H1 (cell line): Measurements from ENCODE around the gene CCDC73.

ENCODE experiments used
- CBX8 ChIP-seq: fragments of 300-800, 300-1000 bp; sonication (generic); IDR thresholded peaks from 2 replicates; pipeline ENCODE4 v1.7.1; 2016; ENCODE audit warnings: low read depth, low read length, borderline replicate concordance
- CHD2 ChIP-seq: IDR thresholded peaks from 2 replicates; pipeline ENCODE4 v1.6.1; 2012; ENCODE audit warnings: low read length, improper control_type of control experiment
- EZH2 ChIP-seq: fragments of 200-600 bp; sonication (generic); IDR thresholded peaks from 2 replicates; pipeline ENCODE4 v1.7.1; 2012; ENCODE audit warnings: low read depth, mild to moderate bottlenecking, moderate library complexity, low read length, inconsistent platforms; ENCODE audit not compliant: severe bottlenecking
- POLR2AphosphoS5 ChIP-seq: IDR thresholded peaks from 2 replicates; pipeline ENCODE4 v1.6.1; 2011; ENCODE audit warnings: low read depth, low read length
- RFX5 ChIP-seq: IDR thresholded peaks from 2 replicates; pipeline ENCODE4 v1.6.1; 2011; ENCODE audit warnings: low read depth, low read length, improper control_type of control experiment, borderline replicate concordance
- TAF1 ChIP-seq: IDR thresholded peaks from 2 replicates; pipeline ENCODE4 v1.6.1; 2011; ENCODE audit warnings: mild to moderate bottlenecking, low read depth, low read length
- TF ChIP-seq, protein P1 (sequence below): IDR thresholded peaks from 2 replicates; pipeline ENCODE4 v1.6.1; 2012; ENCODE audit warnings: inconsistent platforms
- TF ChIP-seq, protein P2 (sequence below), 3 experiments: IDR thresholded peaks; 1 replicate in 2 of 3; 2 replicates in 1 of 3; pipeline versions ENCODE4 v1.5.1 to v1.6.1; 2011; ENCODE audit warnings: low read length in 3 of 3, mild to moderate bottlenecking in 3 of 3, inconsistent platforms in 2 of 3, low read depth in 1 of 3, moderate library complexity in 1 of 3; ENCODE audit not compliant: insufficient read depth in 1 of 3; ENCODE audit errors: control extremely low read depth in 1 of 3
- TF ChIP-seq, protein P3 (sequence below): IDR thresholded peaks from 2 replicates; pipeline ENCODE4 v1.6.1; 2011; ENCODE audit warnings: low read length, improper control_type of control experiment

DNA sequence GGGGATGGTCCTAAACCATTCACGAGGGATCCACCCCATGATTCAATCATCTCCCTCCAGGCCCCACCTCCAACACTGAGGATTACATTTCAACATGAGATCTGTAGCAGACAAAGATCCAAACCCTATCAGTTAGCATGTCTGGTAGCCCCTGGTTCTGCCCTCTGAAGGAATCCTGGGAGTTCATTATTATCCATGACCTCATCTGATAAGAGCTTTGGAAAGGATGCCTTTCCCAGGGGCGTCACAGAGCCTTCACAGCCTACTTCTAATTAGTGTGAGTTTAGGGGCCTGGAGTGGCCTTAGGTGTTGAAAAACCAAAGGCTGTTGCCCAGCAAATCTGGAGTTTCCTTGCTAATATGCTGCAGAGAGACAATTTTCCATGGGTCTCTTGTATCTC, 219.4 kb downstream of the CCDC73 start:
- TF ChIP-seq, protein P1, sequence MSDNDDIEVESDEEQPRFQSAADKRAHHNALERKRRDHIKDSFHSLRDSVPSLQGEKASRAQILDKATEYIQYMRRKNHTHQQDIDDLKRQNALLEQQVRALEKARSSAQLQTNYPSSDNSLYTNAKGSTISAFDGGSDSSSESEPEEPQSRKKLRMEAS = no peak
- TF ChIP-seq, protein P2, sequence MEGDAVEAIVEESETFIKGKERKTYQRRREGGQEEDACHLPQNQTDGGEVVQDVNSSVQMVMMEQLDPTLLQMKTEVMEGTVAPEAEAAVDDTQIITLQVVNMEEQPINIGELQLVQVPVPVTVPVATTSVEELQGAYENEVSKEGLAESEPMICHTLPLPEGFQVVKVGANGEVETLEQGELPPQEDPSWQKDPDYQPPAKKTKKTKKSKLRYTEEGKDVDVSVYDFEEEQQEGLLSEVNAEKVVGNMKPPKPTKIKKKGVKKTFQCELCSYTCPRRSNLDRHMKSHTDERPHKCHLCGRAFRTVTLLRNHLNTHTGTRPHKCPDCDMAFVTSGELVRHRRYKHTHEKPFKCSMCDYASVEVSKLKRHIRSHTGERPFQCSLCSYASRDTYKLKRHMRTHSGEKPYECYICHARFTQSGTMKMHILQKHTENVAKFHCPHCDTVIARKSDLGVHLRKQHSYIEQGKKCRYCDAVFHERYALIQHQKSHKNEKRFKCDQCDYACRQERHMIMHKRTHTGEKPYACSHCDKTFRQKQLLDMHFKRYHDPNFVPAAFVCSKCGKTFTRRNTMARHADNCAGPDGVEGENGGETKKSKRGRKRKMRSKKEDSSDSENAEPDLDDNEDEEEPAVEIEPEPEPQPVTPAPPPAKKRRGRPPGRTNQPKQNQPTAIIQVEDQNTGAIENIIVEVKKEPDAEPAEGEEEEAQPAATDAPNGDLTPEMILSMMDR (IDR thresholded peaks at IDR 0.05; ENCODE audit: control extremely low read depth in 1 of 3, insufficient read depth in 1 of 3, low read depth in 1 of 3, low read length in 3 of 3) = no peak
- TF ChIP-seq, protein P3, sequence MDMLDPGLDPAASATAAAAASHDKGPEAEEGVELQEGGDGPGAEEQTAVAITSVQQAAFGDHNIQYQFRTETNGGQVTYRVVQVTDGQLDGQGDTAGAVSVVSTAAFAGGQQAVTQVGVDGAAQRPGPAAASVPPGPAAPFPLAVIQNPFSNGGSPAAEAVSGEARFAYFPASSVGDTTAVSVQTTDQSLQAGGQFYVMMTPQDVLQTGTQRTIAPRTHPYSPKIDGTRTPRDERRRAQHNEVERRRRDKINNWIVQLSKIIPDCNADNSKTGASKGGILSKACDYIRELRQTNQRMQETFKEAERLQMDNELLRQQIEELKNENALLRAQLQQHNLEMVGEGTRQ = no peak
- TF ChIP-seq EZH2 = no peak
- no peak for TF ChIP-seq CBX8
- no peak for TF ChIP-seq CHD2
- no peak for TF ChIP-seq POLR2AphosphoS5
- no peak for TF ChIP-seq RFX5
- TF ChIP-seq TAF1 = no peak
